ENCODE measurements around the gene PDIA6.

DNA sequence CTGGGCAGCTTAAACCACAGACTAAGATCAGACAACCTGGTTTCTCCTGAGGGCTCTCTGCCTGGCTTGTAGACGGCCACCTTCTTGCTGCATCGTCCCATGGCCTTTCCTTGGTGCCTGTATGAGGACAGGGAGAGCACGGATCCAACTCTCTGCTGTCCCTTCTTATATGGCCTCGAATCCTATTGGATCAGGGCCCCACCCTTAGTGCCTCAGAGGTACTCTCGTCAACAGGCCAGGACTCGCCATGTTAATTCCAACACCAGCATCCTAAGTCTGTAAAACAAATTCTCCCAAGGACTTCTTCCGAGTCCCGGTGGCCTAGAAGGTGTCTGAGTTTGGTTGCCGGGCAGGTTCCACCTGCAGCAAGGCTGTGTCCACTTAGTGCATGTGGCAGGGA is 51.0 kb downstream of the PDIA6 start:
- TF ChIP-seq, protein P1, sequence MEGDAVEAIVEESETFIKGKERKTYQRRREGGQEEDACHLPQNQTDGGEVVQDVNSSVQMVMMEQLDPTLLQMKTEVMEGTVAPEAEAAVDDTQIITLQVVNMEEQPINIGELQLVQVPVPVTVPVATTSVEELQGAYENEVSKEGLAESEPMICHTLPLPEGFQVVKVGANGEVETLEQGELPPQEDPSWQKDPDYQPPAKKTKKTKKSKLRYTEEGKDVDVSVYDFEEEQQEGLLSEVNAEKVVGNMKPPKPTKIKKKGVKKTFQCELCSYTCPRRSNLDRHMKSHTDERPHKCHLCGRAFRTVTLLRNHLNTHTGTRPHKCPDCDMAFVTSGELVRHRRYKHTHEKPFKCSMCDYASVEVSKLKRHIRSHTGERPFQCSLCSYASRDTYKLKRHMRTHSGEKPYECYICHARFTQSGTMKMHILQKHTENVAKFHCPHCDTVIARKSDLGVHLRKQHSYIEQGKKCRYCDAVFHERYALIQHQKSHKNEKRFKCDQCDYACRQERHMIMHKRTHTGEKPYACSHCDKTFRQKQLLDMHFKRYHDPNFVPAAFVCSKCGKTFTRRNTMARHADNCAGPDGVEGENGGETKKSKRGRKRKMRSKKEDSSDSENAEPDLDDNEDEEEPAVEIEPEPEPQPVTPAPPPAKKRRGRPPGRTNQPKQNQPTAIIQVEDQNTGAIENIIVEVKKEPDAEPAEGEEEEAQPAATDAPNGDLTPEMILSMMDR (IDR thresholded peaks at IDR 0.05; ENCODE audit: insufficient read depth, low read length) = no peak
- no peak for TF ChIP-seq POLR2AphosphoS5 (IDR thresholded peaks at IDR 0.05; ENCODE audit: low read depth)

Data from HL-60 (cell line).